CD4-positive, CD25-positive, alpha-beta regulatory T cell (primary cell): ENCODE results near the gene VTI1A. TPM values are rescaled to one million over a fixed set of nuclear protein-coding genes. Genes with fewer than 3 reads are reported as not detected.

Experiments
- ATAC-seq, 2 donors: fragments of 150-1000 bp; cut with Tn5 transposase; one replicate each; pipeline ENCODE4 v1.10.0; 2021; ENCODE audit warnings: low read depth in 2 of 2, moderate number of reproducible peaks in 2 of 2, moderate library complexity in 1 of 2
- DNase-seq, 3 donors: peaks; one replicate each; pipeline versions ENCODE4 v3.0.0 to v3.0.0-alpha.2; 2012 to 2022; ENCODE audit warnings: mixed read lengths in 1 of 3
- H3K27ac ChIP-seq: one replicate; pipeline ENCODE4 v1.7.0; 2013; ENCODE audit warnings: mild to moderate bottlenecking, low read length; ENCODE audit not compliant: insufficient read depth, poor library complexity, severe bottlenecking
- H3K27me3 ChIP-seq: one replicate; pipeline ENCODE4 v1.7.0; 2013; ENCODE audit warnings: low read length; ENCODE audit not compliant: control insufficient read depth, insufficient read depth
- H3K36me3 ChIP-seq: one replicate; pipeline ENCODE4 v1.7.0; 2013; ENCODE audit warnings: mild to moderate bottlenecking, low read length, moderate library complexity; ENCODE audit not compliant: control insufficient read depth, insufficient read depth
- H3K4me1 ChIP-seq: 2 replicates; pipeline ENCODE4 v1.7.0; 2013; ENCODE audit warnings: mild to moderate bottlenecking, low read length; ENCODE audit not compliant: insufficient read depth, control insufficient read depth, poor library complexity, severe bottlenecking
- H3K4me3 ChIP-seq: one replicate; pipeline ENCODE4 v1.7.0; 2013; ENCODE audit warnings: low read depth, mild to moderate bottlenecking, low read length, moderate library complexity
- H3K9me3 ChIP-seq, 2 experiments: 1 replicate in 1 of 2; 2 replicates in 1 of 2; pipeline ENCODE4 v1.7.0; 2013; ENCODE audit warnings: low read length in 2 of 2, mild to moderate bottlenecking in 1 of 2, moderate library complexity in 1 of 2; ENCODE audit not compliant: control insufficient read depth in 2 of 2
- H3K27ac Mint-ChIP-seq, 3 donors: one replicate each; pipeline ENCODE4 v1.8.0; 2020 to 2022; ENCODE audit warnings: mild to moderate bottlenecking in 3 of 3, mixed read lengths in 3 of 3, moderate library complexity in 2 of 3
- H3K27me3 Mint-ChIP-seq: one replicate; pipeline ENCODE4 v1.8.0; 2022; ENCODE audit warnings: mild to moderate bottlenecking, mixed read lengths
- H3K36me3 Mint-ChIP-seq: one replicate; pipeline ENCODE4 v1.8.0; 2020; ENCODE audit warnings: mixed read lengths
- H3K4me1 Mint-ChIP-seq, 4 donors: one replicate each; pipeline ENCODE4 v1.8.0; 2020 to 2022; ENCODE audit warnings: mixed read lengths in 4 of 4, mild to moderate bottlenecking in 1 of 4
- H3K4me3 Mint-ChIP-seq, 4 donors: one replicate each; pipeline ENCODE4 v1.8.0; 2020 to 2022; ENCODE audit warnings: mild to moderate bottlenecking in 4 of 4, mixed read lengths in 4 of 4, moderate library complexity in 3 of 4
- H3K9me3 Mint-ChIP-seq, 7 donors: one replicate each; pipeline ENCODE4 v1.8.0; 2020 to 2022; ENCODE audit warnings: mixed read lengths in 7 of 7, mild to moderate bottlenecking in 3 of 7, moderate library complexity in 2 of 7
- polyA plus RNA-seq, 4 donors: library from polyadenylated mRNA; unstranded; fragments of 300-500 nt; fragmentation: Illumina TruSeq; gene quantifications; one replicate each; pipeline ENCODE4 v1.2.3, GENCODE V29; 2021
- total RNA-seq: library from RNA; stranded (reverse); gene quantifications from one replicate; pipeline ENCODE4 v1.2.3, GENCODE V29; 2022

Gene VTI1A
- total and polyA plus RNA-seq, 5 donors from 2014 or later = 25.5 to 77.7 (median 35.1) TPM

DNA sequence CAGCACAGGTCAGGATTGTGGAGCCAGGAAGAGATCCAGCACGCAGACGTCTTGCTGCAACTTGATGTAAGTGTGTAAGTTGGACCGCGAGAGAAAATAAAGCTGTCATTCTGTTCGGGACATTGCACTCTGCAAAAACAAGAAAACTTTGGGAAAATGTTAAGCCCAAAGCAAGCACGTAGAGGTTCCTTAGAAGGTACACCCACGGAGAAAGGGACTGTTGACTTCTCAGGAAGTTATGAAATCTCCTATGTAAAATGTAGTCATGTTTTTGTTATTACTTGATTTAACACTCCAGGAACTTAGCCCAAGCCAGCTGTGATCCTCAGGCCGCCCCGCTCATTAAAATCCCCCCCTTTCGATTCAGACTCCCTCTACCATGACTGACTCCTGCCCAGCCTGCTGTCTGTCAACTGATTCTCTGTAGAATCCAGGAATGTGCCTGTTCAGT is 307.0 kb downstream of the VTI1A start:
- Histone ChIP-seq H3K4me1 (no peaks in the 10 kb centered on the region), H3K9me3 (no peaks in the 10 kb centered on the region), H3K27ac (no peak overlapping the region), H3K27me3 (no peaks in the 10 kb centered on the region), H3K36me3 (no peaks in the 10 kb centered on the region), H3K4me3 (no peak overlapping the region)
- Mint-ChIP-seq H3K4me3 (no peak overlapping the region), H3K27ac (no peak overlapping the region), H3K36me3 (peaks cover 28% of the 10 kb centered on the region), H3K9me3 (peaks cover 0 to 1% (median 0%) of the 10 kb centered on the region in 7 donors), H3K4me1 (peaks cover 0 to 1% (median 0%) of the 10 kb centered on the region in 4 donors), H3K27me3 (no peaks in the 10 kb centered on the region)
- DNase-seq (no peak), ATAC-seq (no peak)

DNA sequence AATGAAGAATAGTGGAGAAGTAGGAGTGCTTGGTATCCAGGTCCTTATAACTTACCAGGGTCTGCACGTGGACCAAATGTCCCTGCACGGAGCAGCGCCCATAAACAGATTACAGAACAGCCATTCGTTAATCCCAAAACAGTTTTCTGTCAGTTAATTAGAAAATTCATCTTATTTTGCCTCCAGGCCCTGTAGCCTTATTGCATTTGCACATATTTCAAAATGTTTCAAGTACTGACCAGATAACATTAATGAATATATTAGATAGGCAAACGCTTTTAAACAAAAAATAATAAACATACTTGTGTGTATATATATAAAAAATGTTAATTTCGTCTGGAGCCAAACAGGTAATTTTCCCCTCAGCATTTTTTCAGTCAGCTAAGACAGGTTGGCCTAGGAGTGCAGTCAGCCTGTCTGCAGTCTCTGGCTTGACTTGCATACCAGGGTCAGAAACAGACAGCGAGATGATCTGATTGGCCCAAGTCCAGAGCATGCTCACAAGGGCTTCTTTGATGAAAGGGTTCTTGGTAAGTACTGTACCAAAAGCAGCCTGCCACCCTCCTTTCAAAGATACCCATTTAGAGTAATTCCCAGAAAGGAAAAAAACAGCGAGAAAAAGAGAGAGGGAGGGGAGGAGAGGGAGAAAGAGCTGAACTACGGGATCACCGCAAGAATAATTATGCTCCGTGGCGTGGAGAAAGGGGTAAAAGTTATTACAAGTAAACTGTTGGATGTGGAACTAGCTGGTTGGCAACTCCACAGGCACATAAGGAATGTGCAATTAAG is 308.6 kb downstream of the VTI1A start:
- no peaks in the 10 kb centered on the region for H3K36me3 ChIP-seq
- H3K4me1 Mint-ChIP-seq = peaks cover 0 to 5% (median 0%) of the 10 kb centered on the region in 4 donors
- no peaks in the 10 kb centered on the region for H3K27me3 ChIP-seq
- H3K4me3 Mint-ChIP-seq = no peak overlapping the region
- peaks cover 0 to 1% (median 0%) of the 10 kb centered on the region in 7 donors for H3K9me3 Mint-ChIP-seq
- no peak for DNase-seq
- H3K4me1 ChIP-seq = no peaks in the 10 kb centered on the region
- no peak overlapping the region for H3K27ac Mint-ChIP-seq
- no peak overlapping the region for H3K4me3 ChIP-seq
- H3K9me3 ChIP-seq = no peaks in the 10 kb centered on the region
- H3K27ac ChIP-seq = no peak overlapping the region
- ATAC-seq = no peak
- peaks cover 34% of the 10 kb centered on the region for H3K36me3 Mint-ChIP-seq
- H3K27me3 Mint-ChIP-seq = no peaks in the 10 kb centered on the region

DNA sequence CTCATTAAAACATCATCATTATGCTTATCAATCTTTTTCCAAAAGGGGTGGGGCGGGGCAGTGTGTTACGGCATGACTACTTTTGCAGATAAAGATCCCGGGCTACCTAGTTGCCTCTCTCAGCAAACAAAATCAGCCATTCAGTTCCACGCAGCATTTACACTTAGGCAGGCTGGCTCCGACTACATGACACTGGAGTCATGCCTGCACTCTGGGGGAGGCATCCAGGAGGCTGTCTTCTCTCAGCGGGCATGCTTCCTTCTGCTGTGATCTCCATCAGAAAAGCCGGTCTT is 309.2 kb downstream of the VTI1A start:
- Mint-ChIP-seq H3K4me3 (no peak overlapping the region), H3K27me3 (no peaks in the 10 kb centered on the region), H3K9me3 (peaks cover 0 to 1% (median 0%) of the 10 kb centered on the region in 7 donors), H3K27ac (no peak overlapping the region), H3K36me3 (peaks cover 34% of the 10 kb centered on the region), H3K4me1 (peaks cover 0 to 5% (median 0%) of the 10 kb centered on the region in 4 donors)
- Histone ChIP-seq H3K4me3 (no peak overlapping the region), H3K27ac (no peak overlapping the region), H3K27me3 (no peaks in the 10 kb centered on the region), H3K9me3 (no peaks in the 10 kb centered on the region), H3K36me3 (no peaks in the 10 kb centered on the region), H3K4me1 (no peaks in the 10 kb centered on the region)
- no peak for ATAC-seq
- no peak for DNase-seq

- Mint-ChIP-seq H3K9me3 (peaks cover 0 to 1% (median 0%) of the 10 kb centered on the region in 7 donors), H3K36me3 (peaks cover 31% of the 10 kb centered on the region), H3K27ac (no peak overlapping the region), H3K4me3 (no peak overlapping the region), H3K4me1 (peaks cover 0 to 5% (median 0%) of the 10 kb centered on the region in 4 donors), H3K27me3 (no peaks in the 10 kb centered on the region)
- no peak overlapping the region for H3K27ac ChIP-seq
- H3K27me3 ChIP-seq = no peaks in the 10 kb centered on the region
- no peak overlapping the region for H3K4me3 ChIP-seq
- H3K9me3 ChIP-seq = no peaks in the 10 kb centered on the region
- DNase-seq = no peak
- no peaks in the 10 kb centered on the region for H3K36me3 ChIP-seq
- ATAC-seq = no peak
- H3K4me1 ChIP-seq = no peaks in the 10 kb centered on the region
These were observed 311.9 kb downstream of the VTI1A start for GRCh38 chr10:112758961-112759360.

GRCh38 chr10:112759496-112759895 is 312.5 kb downstream of the VTI1A start:
- DNase-seq = no peak
- Mint-ChIP-seq H3K9me3 (peaks cover 0 to 1% (median 0%) of the 10 kb centered on the region in 7 donors), H3K27me3 (no peaks in the 10 kb centered on the region), H3K4me3 (no peak overlapping the region), H3K4me1 (peaks cover 0 to 3% (median 0%) of the 10 kb centered on the region in 4 donors), H3K36me3 (peaks cover 26% of the 10 kb centered on the region), H3K27ac (no peak overlapping the region)
- Histone ChIP-seq H3K27ac (no peak overlapping the region), H3K4me3 (no peak overlapping the region), H3K4me1 (no peaks in the 10 kb centered on the region), H3K9me3 (no peaks in the 10 kb centered on the region), H3K27me3 (no peaks in the 10 kb centered on the region), H3K36me3 (no peaks in the 10 kb centered on the region)
- ATAC-seq = no peak

GRCh38 chr10:112761256-112761655 is 314.2 kb downstream of the VTI1A start:
- H3K27ac ChIP-seq = no peak overlapping the region
- H3K36me3 ChIP-seq = no peaks in the 10 kb centered on the region
- no peak overlapping the region for H3K4me3 ChIP-seq
- no peak for ATAC-seq
- no peaks in the 10 kb centered on the region for H3K4me1 ChIP-seq
- H3K9me3 Mint-ChIP-seq = peaks cover 0 to 1% (median 0%) of the 10 kb centered on the region in 7 donors
- no peak overlapping the region for H3K4me3 Mint-ChIP-seq
- no peak for DNase-seq
- peaks cover 19% of the 10 kb centered on the region for H3K36me3 Mint-ChIP-seq
- H3K9me3 ChIP-seq = no peaks in the 10 kb centered on the region
- H3K27ac Mint-ChIP-seq = no peak overlapping the region
- no peaks in the 10 kb centered on the region for H3K27me3 ChIP-seq
- peaks cover 0 to 3% (median 0%) of the 10 kb centered on the region in 4 donors for H3K4me1 Mint-ChIP-seq
- no peaks in the 10 kb centered on the region for H3K27me3 Mint-ChIP-seq

DNA sequence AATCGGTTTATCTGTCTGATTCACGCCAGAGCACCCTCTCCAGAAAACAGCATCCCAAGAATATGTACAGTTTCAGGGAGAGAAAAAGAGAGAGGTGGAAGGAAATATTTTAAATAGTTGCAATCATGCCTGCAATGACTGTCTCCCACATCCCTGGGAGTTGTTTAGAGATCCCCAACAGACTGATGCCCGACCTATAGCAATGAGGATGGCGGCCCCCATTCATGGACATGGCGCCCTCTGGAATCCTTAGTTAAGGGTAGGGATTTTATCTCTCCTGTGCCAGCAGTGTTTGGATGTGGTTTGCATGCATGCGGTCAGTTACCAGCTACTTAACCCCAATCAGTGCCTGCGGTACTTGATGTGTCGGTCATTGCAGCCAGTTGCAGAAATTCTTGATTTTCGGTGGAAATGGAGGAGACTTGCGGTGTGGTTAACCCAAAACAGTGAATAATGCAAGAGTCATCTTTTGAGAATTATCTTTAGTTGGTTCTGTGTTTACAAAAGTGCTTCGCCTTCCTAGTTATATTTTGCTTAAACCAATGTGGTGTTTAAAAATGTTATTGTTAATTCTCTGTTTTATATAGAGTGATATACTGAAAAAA is 317.0 kb downstream of the VTI1A start:
- DNase-seq (no peak), ATAC-seq (no peak)
- no peak overlapping the region for H3K27ac ChIP-seq
- H3K4me1 ChIP-seq = no peaks in the 10 kb centered on the region
- peaks cover 0 to 3% (median 0%) of the 10 kb centered on the region in 4 donors for H3K4me1 Mint-ChIP-seq
- H3K36me3 ChIP-seq = no peaks in the 10 kb centered on the region
- H3K9me3 ChIP-seq = no peaks in the 10 kb centered on the region
- H3K4me3 ChIP-seq = no peak overlapping the region
- no peaks in the 10 kb centered on the region for H3K9me3 Mint-ChIP-seq
- no peak overlapping the region for H3K27ac Mint-ChIP-seq
- no peaks in the 10 kb centered on the region for H3K27me3 ChIP-seq
- H3K27me3 Mint-ChIP-seq = no peaks in the 10 kb centered on the region
- H3K4me3 Mint-ChIP-seq = no peak overlapping the region
- H3K36me3 Mint-ChIP-seq = peaks cover 10% of the 10 kb centered on the region
